HCT116 (cell line): Measurements from ENCODE around the gene NUTM2F. TPM values are rescaled to one million over a fixed set of nuclear protein-coding genes. Genes with fewer than 3 reads are reported as not detected.
"Not testable (repeated sequence)": the region's sequence is repeated elsewhere in the genome, so short reads cannot be mapped to it uniquely, and the experiment has no call there.

Experiments used
- ATAC-seq: fragments of 200-7000 bp; cut with Tn5 transposase; 2 replicates; pipeline ENCODE4 v1.9.1; 2020; ENCODE audit warnings: mild to moderate bottlenecking, moderate library complexity
- BruUV-seq: library from RNA; stranded (reverse); fragments of 400-500 nt; replicated peaks from 2 replicates; lab custom pipeline; 2021; lab: Mats Ljungman, UMichigan
- CTCF ChIA-PET: fragments of 300-600 bp; sonication (Branson Sonifier 250); formaldehyde crosslinking; loops from one replicate; lab custom pipeline; 2021; ENCODE audit warnings: antibody characterized with exemption; lab: Charles Lee
- POLR2A ChIA-PET: fragments of 300-600, 350-600 bp; sonication (Branson Sonifier 250); formaldehyde crosslinking; loops from one replicate; lab custom pipeline; 2021; ENCODE audit warnings: antibody characterized with exemption; lab: Charles Lee
- RAD21 ChIA-PET, 2 experiments: fragments of 300-600 bp; sonication (Branson Sonifier 250); formaldehyde crosslinking; loops; one replicate each; lab custom pipeline; 2023; ENCODE audit warnings: low total read pairs in 2 of 2; ENCODE audit not compliant: uncharacterized antibody in 2 of 2, unreplicated experiment in 2 of 2, low non-redundant PET in 1 of 2; lab: Charles Lee
- DNase-seq: peaks from one replicate; pipeline ENCODE4 v3.0.0-alpha.2; 2010; ENCODE audit warnings: low read depth, low spot score
- H2AFZ ChIP-seq: fragments of 200-600 bp; shearing (Covaris generic), sonication (generic); 2 replicates; pipeline ENCODE4 v1.6.1; 2017; ENCODE audit warnings: low read depth, mixed run types, mixed read lengths, antibody characterized with exemption, low read length; ENCODE audit not compliant: poor library complexity, severe bottlenecking
- H3K27ac ChIP-seq: 2 replicates; pipeline ENCODE4 v1.5.1; 2012; ENCODE audit warnings: low read depth, low read length
- H3K27me3 ChIP-seq: fragments of 200-600 bp; sonication (generic); 2 replicates; pipeline ENCODE4 v1.6.1; 2016; ENCODE audit warnings: mixed run types, low read length, mixed read lengths; ENCODE audit not compliant: insufficient read depth
- H3K36me3 ChIP-seq, 2 experiments: fragments of 200-500 bp in 1 of 2; fragments of 200-600 bp in 1 of 2; sonication (Bioruptor generic) in 1 of 2; sonication (generic) in 1 of 2; 2 replicates each; pipeline versions ENCODE4 v1.5.1 to v1.6.1; 2014 to 2016; ENCODE audit warnings: low read length in 2 of 2, inconsistent platforms in 1 of 2, mixed read lengths in 1 of 2, mixed run types in 1 of 2; ENCODE audit not compliant: insufficient read depth in 2 of 2, control insufficient read depth in 1 of 2
- H3K4me1 ChIP-seq, 2 experiments: fragments of 200-600 bp in 1 of 2; sonication (generic) in 1 of 2; 2 replicates each; pipeline versions ENCODE4 v1.5.1 to v1.6.1; 2012 to 2017; ENCODE audit warnings: low read length in 2 of 2, inconsistent platforms in 1 of 2, mild to moderate bottlenecking in 1 of 2, mixed read lengths in 1 of 2, mixed run types in 1 of 2, moderate library complexity in 1 of 2; ENCODE audit not compliant: insufficient read depth in 2 of 2, control insufficient read depth in 1 of 2
- H3K4me2 ChIP-seq: fragments of 200-600 bp; sonication (generic); 2 replicates; pipeline ENCODE4 v1.6.1; 2017; ENCODE audit warnings: mixed run types, low read length, mixed read lengths
- H3K4me3 ChIP-seq, 2 experiments: fragments of 200-600 bp in 1 of 2; sonication (generic) in 1 of 2; replicated peaks in 1 of 2; 2 replicates each; pipeline ENCODE4 v1.5.1; 2011 to 2016; ENCODE audit warnings: low read length in 2 of 2, control low read depth in 1 of 2, low read depth in 1 of 2, mild to moderate bottlenecking in 1 of 2, mixed read lengths in 1 of 2, mixed run types in 1 of 2
- H3K79me2 ChIP-seq: fragments of 200-600 bp; sonication (generic); 2 replicates; pipeline ENCODE4 v1.6.1; 2017; ENCODE audit warnings: mild to moderate bottlenecking, mixed run types, low read length, moderate library complexity, mixed read lengths; ENCODE audit not compliant: insufficient read depth
- H3K9ac ChIP-seq: fragments of 200-600 bp; sonication (generic); 2 replicates; pipeline ENCODE4 v1.6.1; 2016; ENCODE audit warnings: low read length, mixed read lengths
- H3K9me2 ChIP-seq: fragments of 200-600 bp; sonication (generic), shearing (Covaris generic); 2 replicates; pipeline ENCODE4 v1.6.1; 2017; ENCODE audit warnings: mixed run types, mild to moderate bottlenecking, moderate library complexity; ENCODE audit not compliant: insufficient read depth
- H3K9me3 ChIP-seq, 2 experiments: fragments of 200-500 bp in 1 of 2; fragments of 200-600 bp in 1 of 2; sonication (Bioruptor generic) in 1 of 2; sonication (generic) in 1 of 2; 2 replicates each; pipeline ENCODE4 v1.6.1; 2014 to 2017; ENCODE audit warnings: low read length in 2 of 2, mixed read lengths in 2 of 2, inconsistent platforms in 1 of 2, low read depth in 1 of 2, mild to moderate bottlenecking in 1 of 2, mixed run types in 1 of 2, moderate library complexity in 1 of 2; ENCODE audit not compliant: control insufficient read depth in 1 of 2, insufficient read depth in 1 of 2
- H4K20me1 ChIP-seq: fragments of 200-600 bp; sonication (generic), shearing (Covaris generic); 2 replicates; pipeline ENCODE4 v1.6.1; 2017; ENCODE audit warnings: mixed run types, mild to moderate bottlenecking, moderate library complexity; ENCODE audit not compliant: insufficient read depth
- intact Hi-C: fragments of 100-400 bp; cut with micrococcal nuclease; formaldehyde crosslinking; loops from 2 replicates; pipeline ENCODE4 v1.10.0; 2022
- total RNA-seq: library from RNA; stranded (reverse); gene quantifications from one replicate; pipeline ENCODE4 v1.2.1, GENCODE V29; 2021; ENCODE audit not compliant: unreplicated experiment

The NUTM2F gene
- total RNA-seq, 1 experiment from 2014 or later: not detected

DNA sequence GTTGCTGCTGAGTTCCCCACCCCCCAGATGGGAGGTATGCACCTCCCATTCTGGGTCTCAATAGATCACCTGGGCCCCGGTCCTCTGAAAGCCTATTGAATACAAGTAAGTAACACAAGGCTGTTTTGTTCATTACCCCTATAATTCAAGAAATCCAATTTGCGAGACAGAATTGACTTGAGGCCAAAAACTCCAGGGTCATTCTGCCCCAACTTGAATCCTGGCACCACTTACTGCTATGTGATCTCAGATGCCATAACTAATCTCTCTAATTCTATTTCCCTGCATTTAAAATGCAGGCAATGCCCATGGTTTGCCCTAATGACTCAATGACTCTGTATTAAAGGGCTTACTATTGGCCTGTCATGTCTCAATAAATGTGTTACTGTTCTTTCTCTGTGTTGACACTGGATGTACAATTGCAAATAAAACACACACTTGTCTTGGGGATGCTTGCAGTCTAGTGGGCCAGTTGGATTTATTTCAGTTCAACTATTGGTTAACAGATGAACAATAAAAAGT is 35.7 kb upstream of the NUTM2F start:
- H4K20me1 ChIP-seq, POLR2A ChIA-PET, DNase-seq, RAD21 ChIA-PET, H3K9me3 ChIP-seq, H3K79me2 ChIP-seq, intact Hi-C loops, H3K27ac ChIP-seq, H3K4me1 ChIP-seq, H3K27me3 ChIP-seq, H3K36me3 ChIP-seq, H3K4me3 ChIP-seq, H2AFZ ChIP-seq, BruUV-seq, CTCF ChIA-PET, H3K9ac ChIP-seq, ATAC-seq, H3K4me2 ChIP-seq, H3K9me2 ChIP-seq: not testable (repeated sequence)

DNA sequence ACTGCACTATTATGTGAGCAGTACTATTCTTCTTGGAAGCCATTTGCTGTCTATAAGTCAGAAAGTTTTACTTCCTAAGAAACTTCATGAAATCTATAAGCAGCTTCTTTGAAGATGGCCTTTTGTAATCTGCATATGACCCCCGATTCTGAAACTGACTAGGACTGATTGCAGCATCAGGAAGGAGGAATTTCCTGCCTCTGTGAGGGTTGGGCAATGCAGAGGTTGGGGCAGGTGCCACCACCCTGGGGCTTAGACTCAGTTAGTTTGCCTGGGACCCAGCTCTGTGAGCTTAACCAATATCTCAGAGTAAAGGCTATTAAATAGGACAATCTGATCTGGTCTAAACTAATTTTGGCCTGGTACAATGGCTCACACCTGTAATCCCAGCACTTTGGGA is 28.7 kb upstream of the NUTM2F start:
- H3K79me2 ChIP-seq, CTCF ChIA-PET, ATAC-seq, H3K27me3 ChIP-seq, RAD21 ChIA-PET, BruUV-seq, H2AFZ ChIP-seq, H3K27ac ChIP-seq, H3K4me1 ChIP-seq, DNase-seq, H3K9ac ChIP-seq, H3K36me3 ChIP-seq, intact Hi-C loops, H4K20me1 ChIP-seq, H3K9me3 ChIP-seq, POLR2A ChIA-PET, H3K4me3 ChIP-seq, H3K9me2 ChIP-seq, H3K4me2 ChIP-seq: not testable (repeated sequence)
